ENCODE results near the gene BORA. TPM values are rescaled to one million over a fixed set of nuclear protein-coding genes. Genes with fewer than 3 reads are reported as not detected.

BORA gene
- total RNA-seq, 4 donors from 2014 or later, result 2.3 to 6.2 (median 3.5) TPM

DNA sequence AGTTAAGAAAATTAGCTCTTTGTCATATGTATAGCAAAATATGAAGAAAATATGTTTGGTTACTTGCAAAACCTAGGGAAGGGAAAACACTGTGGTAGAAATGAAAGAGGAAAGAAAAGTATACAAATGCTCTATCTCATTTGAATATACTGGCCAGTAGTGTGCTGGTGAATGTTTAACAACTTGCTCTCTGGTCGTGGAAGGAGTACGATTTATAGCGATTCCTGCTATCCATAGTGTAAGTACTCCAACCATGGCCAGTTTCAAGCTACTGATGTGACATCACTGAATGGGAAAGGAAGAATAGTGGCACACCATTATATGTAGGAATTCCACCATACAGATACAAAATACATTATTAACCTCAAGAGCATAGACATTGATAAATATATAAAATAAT is 9.3 kb downstream of the BORA start:
- TF ChIP-seq, protein P1, sequence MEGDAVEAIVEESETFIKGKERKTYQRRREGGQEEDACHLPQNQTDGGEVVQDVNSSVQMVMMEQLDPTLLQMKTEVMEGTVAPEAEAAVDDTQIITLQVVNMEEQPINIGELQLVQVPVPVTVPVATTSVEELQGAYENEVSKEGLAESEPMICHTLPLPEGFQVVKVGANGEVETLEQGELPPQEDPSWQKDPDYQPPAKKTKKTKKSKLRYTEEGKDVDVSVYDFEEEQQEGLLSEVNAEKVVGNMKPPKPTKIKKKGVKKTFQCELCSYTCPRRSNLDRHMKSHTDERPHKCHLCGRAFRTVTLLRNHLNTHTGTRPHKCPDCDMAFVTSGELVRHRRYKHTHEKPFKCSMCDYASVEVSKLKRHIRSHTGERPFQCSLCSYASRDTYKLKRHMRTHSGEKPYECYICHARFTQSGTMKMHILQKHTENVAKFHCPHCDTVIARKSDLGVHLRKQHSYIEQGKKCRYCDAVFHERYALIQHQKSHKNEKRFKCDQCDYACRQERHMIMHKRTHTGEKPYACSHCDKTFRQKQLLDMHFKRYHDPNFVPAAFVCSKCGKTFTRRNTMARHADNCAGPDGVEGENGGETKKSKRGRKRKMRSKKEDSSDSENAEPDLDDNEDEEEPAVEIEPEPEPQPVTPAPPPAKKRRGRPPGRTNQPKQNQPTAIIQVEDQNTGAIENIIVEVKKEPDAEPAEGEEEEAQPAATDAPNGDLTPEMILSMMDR (IDR thresholded peaks at IDR 0.05; ENCODE audit: low read depth), result no peak

DNA sequence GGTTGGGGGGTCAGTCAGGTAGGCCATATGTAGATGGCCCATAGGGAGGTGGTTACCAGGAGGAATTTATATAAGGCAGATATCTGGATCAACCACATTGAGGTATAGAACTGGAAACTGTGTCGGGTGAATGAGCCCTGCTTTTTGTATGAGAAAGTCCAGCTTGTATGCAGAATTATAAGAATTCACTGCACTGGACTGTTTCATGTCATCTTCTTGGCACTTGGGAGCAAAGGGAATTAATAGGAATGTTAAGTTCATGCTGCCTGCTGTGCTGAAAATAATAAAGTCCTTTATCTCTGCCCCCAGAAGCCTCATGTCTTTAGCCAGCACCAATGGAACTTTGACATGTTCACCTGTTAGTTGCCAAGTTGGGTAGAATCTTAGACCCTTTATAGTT is 12.3 kb downstream of the BORA start:
- TF ChIP-seq, protein P1 (IDR thresholded peaks at IDR 0.05; ENCODE audit: low read depth), result no peak

DNA sequence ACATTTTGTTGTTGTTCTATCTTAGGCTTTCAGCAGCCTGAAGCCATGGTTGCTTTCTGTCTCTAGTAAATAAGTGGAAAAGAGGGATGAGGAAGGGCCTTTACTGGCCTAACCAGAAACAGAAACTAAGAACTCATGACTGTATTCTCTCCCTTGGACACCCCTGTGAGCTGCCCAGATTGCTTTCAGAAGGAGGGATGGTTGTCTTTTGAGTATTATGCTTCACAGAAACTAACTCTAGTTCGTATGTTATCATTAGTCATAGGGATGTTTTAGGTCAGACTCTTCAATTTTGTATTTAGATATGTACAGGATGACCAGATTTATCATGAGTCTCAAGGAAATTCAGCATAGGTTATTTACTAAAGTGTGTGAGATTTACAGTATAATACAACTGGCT is 17.5 kb downstream of the BORA start:
- TF ChIP-seq, protein P1 (IDR thresholded peaks at IDR 0.05; ENCODE audit: low read depth), result no peak

DNA sequence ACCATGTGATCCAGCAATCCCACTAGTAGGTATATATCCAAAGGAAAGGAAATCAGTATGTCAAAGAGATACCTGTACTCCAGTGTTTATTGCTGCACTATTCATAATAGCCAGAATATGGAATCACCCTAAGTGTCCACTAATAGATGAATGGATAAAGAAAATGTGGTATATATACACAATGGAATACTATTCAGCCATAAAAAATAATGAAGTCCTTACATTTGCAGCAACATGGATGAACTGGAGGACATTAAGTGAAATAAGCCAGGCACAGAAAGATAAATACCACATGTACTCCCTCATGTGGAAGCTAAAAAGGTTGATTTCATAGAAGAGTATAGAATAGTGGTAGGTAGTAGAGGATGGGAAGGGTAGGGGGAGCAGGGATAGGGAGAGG is 23.5 kb downstream of the BORA start:
- TF ChIP-seq, protein P1 (IDR thresholded peaks at IDR 0.05; ENCODE audit: low read depth), result no peak

DNA sequence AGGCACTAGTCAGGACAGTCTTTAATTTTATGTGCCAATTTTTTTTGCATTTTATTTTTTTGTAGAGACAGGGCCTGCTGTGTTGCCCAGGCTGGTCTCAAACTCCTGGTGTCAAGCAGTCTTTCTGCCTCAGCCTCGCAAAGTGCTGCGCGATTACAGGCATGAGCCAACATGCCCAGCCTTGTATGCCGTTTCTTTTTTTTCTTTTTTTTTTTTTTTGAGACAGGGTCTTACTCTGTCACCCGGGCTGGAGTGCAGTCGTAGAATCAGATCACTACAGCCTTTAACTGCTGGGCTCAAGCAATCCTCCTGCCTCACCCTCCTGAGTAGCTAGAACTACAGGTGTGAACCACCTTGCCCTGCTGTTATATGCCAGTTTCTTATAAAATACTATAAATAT is 26.4 kb downstream of the BORA start:
- TF ChIP-seq, protein P1 (IDR thresholded peaks at IDR 0.05; ENCODE audit: low read depth), result no peak

DNA sequence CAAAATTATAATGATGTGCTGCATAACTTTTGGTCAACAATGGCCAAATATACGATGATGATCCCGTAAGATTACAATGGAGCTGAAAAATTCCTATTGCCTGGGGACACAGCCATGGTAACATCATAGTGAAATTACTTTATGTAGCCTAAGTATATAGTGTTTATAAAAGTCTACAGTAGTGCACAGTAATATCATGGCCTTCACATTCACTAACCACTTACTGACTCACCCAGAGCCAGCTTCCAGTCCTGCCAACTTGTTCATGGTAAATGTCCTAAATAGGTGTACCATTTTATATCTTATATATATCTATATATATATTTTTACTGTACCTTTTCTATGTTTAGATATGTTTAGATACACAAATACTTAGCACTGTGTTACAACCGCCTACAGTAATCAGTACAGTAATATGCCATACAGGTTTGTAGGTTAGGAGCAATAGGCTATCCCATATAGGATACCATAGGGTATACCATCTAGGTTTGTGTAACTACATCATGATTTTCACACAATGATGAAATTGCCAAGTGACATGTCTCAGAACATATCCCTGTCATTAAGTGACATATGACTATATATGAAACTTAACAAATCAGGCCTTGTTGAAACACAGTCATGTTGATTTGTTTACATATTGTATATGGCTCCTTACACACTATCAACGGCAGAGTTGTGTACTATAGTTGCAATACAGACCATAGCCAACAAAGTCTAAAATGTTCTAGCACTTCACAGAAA is 30.2 kb downstream of the BORA start:
- TF ChIP-seq, protein P1 (IDR thresholded peaks at IDR 0.05; ENCODE audit: low read depth), result no peak

DNA sequence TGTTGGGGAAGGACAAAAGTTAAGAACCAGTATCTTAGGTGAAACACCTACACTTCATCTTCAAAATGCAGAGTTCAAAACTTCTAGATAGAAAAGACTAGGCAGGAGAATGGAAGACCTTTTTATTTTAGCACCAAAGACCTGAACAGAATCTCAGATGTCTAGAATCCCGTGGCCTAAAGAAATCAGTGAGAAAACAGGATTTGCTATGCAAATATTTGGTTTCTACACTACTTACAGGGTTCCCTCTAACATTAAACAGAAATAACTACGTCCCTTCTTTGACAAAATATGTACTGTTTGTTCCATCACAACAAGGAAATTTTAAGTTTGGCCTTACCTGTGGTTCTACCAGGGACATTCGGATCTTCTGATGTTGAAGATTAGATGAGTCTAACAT is 32.5 kb downstream of the BORA start:
- TF ChIP-seq, protein P1 (IDR thresholded peaks at IDR 0.05; ENCODE audit: low read depth), result no peak
